RWPE2 (cell line): ENCODE data around the gene LRRC27.

Source experiments
- ATAC-seq: fragments of 200-7000 bp; cut with Tn5 transposase; 3 replicates; pipeline ENCODE4 v1.9.1; 2021; ENCODE audit warnings: low read depth
- DNase-seq: peaks from one replicate; pipeline ENCODE4 v3.0.0-alpha.2; 2020; ENCODE audit warnings: low spot score
- H3K27ac ChIP-seq: fragments of 450-650 bp; 2 replicates; pipeline ENCODE4 v1.5.1; 2017; ENCODE audit warnings: mild to moderate bottlenecking; ENCODE audit not compliant: poor library complexity, severe bottlenecking
- H3K27me3 ChIP-seq: fragments of 250-450 bp; sonication (Bioruptor Pico); 2 replicates; pipeline ENCODE4 v1.5.1; 2021; ENCODE audit warnings: mild to moderate bottlenecking, moderate library complexity; ENCODE audit not compliant: insufficient read depth, poor library complexity, severe bottlenecking
- H3K36me3 ChIP-seq: fragments of 250-450 bp; sonication (Bioruptor Pico); 2 replicates; pipeline ENCODE4 v1.5.1; 2020; ENCODE audit warnings: low read depth, mild to moderate bottlenecking, moderate library complexity
- H3K4me1 ChIP-seq: fragments of 250-450 bp; sonication (Bioruptor Pico); 2 replicates; pipeline ENCODE4 v1.5.1; 2021; ENCODE audit warnings: mild to moderate bottlenecking, moderate library complexity; ENCODE audit not compliant: insufficient read depth, poor library complexity, severe bottlenecking
- H3K4me3 ChIP-seq: fragments of 250-450 bp; sonication (Bioruptor Pico); 2 replicates; pipeline ENCODE4 v1.5.1; 2021; ENCODE audit warnings: mild to moderate bottlenecking, moderate library complexity; ENCODE audit not compliant: severe bottlenecking
- H3K9me3 ChIP-seq: fragments of 250-450 bp; sonication (Bioruptor Pico); 2 replicates; pipeline ENCODE4 v1.5.1; 2021; ENCODE audit warnings: mild to moderate bottlenecking, moderate library complexity; ENCODE audit not compliant: severe bottlenecking
- TF ChIP-seq, protein P1 (sequence below): fragments of 450-650 bp; IDR thresholded peaks from one replicate; pipeline ENCODE4 v1.5.1; 2017; ENCODE audit warnings: mild to moderate bottlenecking, moderate library complexity; ENCODE audit not compliant: poor library complexity, severe bottlenecking

LRRC27 gene

DNA sequence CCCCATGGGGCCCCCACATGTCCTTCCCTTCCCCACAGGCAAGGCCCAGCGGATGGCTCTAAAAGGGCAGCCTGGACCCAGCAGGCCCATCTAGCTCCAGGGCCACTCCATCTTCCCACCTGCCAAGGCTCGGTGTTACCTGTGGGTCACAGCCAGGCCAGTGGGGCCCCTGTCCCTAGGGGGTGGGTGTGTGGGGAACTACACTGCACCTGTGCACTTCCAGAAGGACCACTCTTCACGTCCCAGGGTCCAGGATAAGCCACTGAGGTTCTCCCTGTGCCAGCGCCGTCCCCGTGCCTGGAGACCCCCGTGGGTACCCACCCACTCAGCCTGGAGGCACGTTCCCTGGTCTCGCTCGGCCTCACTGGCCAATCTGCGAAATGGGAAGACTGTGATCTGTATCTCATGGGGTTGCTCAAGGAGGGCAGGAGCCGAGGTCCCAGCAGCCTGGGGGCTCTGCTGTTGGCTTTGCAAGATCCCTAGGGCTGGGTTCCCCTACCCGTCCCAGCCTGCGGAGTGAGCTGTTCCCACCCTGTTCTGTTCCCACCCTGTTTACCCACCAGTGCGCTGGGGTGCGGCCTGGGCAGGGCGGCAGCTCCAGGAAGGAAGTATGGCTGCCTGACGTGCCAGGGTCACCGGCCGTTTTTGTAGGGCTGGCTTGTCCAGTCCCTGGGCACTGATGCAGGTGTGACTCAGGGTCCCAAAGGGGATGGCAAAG is 69.6 kb downstream of the LRRC27 start:
- Histone ChIP-seq H3K36me3 (peaks cover 13% of the 10 kb centered on the region), H3K27me3 (no peaks in the 10 kb centered on the region), H3K4me3 (no peak overlapping the region), H3K9me3 (no peaks in the 10 kb centered on the region), H3K27ac (no peak overlapping the region), H3K4me1 (peaks cover 12% of the 10 kb centered on the region)
- no peak for ATAC-seq
- no peak for DNase-seq
- TF ChIP-seq, protein P1, sequence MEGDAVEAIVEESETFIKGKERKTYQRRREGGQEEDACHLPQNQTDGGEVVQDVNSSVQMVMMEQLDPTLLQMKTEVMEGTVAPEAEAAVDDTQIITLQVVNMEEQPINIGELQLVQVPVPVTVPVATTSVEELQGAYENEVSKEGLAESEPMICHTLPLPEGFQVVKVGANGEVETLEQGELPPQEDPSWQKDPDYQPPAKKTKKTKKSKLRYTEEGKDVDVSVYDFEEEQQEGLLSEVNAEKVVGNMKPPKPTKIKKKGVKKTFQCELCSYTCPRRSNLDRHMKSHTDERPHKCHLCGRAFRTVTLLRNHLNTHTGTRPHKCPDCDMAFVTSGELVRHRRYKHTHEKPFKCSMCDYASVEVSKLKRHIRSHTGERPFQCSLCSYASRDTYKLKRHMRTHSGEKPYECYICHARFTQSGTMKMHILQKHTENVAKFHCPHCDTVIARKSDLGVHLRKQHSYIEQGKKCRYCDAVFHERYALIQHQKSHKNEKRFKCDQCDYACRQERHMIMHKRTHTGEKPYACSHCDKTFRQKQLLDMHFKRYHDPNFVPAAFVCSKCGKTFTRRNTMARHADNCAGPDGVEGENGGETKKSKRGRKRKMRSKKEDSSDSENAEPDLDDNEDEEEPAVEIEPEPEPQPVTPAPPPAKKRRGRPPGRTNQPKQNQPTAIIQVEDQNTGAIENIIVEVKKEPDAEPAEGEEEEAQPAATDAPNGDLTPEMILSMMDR = no peak

DNA sequence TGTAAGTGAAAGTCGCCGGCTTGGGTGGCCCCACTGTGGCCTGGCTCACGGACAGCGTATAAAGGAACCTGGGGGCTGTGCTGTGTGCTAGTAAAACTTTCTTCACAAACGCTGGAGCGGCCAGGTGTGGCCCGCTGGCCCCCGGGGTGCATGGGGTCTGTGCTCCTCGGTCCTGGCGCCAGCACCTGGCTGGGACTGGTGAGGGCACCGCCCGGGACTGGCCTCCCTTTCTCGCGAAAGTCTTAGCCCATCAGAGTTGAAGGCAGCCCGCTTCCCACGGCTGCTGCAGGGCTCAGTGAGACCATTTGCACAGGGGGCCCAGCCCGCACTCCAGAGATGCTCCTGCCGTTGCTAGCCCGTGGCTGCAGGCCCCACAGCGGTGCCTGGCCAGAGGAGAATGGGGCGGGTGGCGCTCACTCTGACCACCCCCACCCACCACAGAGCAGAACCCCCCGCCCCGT is 70.8 kb downstream of the LRRC27 start:
- Histone ChIP-seq H3K27me3 (no peaks in the 10 kb centered on the region), H3K36me3 (peaks cover 17% of the 10 kb centered on the region), H3K9me3 (no peaks in the 10 kb centered on the region), H3K4me3 (no peak overlapping the region), H3K4me1 (peaks cover 19% of the 10 kb centered on the region), H3K27ac (peak overlapping the region; percentile 22)
- TF ChIP-seq, protein P1 = no peak
- ATAC-seq (no peak), DNase-seq (no peak)

DNA sequence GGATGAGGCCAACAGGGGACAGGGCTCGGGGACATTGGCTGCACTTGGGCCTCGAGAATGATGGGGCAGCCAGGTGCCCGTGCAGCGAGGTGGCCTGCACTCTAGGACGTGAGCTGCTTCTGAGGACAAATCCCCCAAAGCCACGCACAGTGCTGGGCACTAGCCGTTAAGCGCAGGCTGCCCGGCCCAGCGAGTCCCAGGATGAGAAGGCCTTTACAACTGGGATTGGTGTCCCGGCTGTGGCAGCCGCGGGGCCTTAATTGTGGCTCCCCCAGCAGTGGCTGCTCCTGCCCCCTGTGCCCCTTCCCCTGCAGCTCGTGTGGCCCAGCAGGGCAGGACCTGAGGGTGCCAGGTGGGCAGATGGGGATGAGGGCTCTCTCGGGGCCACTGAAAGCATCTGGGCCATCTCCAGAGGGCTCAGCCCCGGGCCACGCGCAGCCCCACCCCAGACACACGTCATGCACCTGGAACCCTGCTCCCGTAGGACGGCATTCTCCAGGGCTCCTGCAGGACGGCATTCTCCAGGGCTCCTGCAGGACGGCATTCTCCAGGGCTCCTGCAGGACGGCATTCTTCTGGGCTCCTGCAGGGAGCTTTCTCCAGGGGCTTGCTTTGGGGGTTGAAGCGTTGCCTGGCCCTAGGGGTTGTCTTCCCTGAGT is 71.6 kb downstream of the LRRC27 start:
- peaks cover 25% of the 10 kb centered on the region for H3K4me1 ChIP-seq
- TF ChIP-seq, protein P1 = no peak
- H3K27me3 ChIP-seq = no peaks in the 10 kb centered on the region
- peak; percentile 63 for ATAC-seq
- no peaks in the 10 kb centered on the region for H3K9me3 ChIP-seq
- DNase-seq = no peak
- H3K36me3 ChIP-seq = peaks cover 17% of the 10 kb centered on the region
- H3K27ac ChIP-seq = peak overlapping the region; percentile 22
- no peak overlapping the region for H3K4me3 ChIP-seq

DNA sequence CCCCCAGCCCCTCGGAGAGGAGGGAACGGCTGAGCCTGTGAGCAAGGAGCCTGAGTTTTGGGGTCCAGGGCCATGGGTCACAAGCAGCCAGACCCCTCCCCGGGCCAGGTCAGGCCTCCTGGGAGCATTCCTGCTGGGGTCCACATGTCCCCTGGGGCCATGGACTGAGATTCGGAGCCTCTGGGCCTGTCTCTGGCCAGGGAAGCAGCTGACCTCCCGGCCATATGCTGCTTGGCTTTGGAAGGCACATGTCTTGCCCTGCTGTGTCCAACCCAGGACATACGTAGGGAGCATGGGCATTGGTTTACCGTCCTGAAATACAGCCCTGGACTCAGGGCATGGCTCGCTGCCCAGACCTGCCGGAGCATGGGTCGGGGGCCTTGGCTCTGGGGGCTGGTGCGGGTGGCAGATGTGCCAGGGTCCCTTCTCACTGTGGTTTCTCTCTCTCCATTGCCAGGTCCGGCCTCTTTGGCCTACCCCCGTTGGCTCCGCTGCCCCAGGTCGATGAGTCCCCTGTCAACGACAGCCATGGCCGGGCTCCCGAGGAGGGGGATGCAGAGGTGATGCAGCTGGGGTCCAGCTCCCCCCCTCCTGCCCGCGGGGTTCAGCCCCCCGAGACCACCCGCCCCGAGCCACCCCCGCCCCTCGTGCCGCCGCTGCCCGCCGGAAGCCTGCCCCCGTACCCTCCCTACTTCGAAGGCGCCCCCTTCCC is 72.3 kb downstream of the LRRC27 start:
- Histone ChIP-seq H3K4me1 (peaks cover 27% of the 10 kb centered on the region), H3K27ac (peak overlapping the region; percentile 22), H3K4me3 (no peak overlapping the region), H3K9me3 (no peaks in the 10 kb centered on the region), H3K27me3 (no peaks in the 10 kb centered on the region), H3K36me3 (peaks cover 17% of the 10 kb centered on the region)
- DNase-seq (no peak), ATAC-seq (no peak)
- TF ChIP-seq, protein P1 = no peak
